ENCODE measurements around the gene GINS2. TPM values are rescaled to one million over a fixed set of nuclear protein-coding genes. Genes with fewer than 3 reads are reported as not detected.

GINS2 gene
- total and polyA plus RNA-seq, 2 donors (not counting 1 experiment from before 2014, with no cell fraction given): 1.8 to 5.5 TPM

DNA sequence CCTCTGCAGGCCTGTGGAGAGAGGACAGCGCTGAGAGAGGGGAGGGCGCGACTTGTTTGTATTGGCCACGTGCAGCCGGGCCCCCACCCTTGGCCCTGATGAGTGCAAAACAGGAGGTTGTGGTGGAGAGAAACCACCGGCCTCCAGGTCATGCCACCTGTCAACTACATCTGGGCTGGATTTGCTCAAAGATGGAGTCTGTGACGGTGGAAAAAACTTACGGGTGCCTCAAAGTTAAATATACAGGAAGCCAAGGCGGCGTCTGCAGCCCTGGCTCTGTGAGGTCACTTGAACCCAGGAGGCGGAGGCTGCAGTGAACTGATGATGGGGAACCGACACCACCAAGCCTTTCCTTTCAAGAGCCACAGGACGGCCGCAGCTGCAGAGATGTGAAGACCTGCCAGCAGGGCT lies 46.5 kb upstream of the GINS2 start:
- Histone ChIP-seq H3K4me2 (ENCODE audit: extremely low read depth, insufficient read depth, low read length) (no peak overlapping the region), H3K27me3 (ENCODE audit: control insufficient read depth, insufficient read depth, low read length) (no peaks in the 10 kb centered on the region), H3K36me3 (ENCODE audit: control insufficient read depth, insufficient read depth, low read length) (no peaks in the 10 kb centered on the region), H3K9ac (ENCODE audit: insufficient read depth, low read length) (no peak overlapping the region), H3K27ac (ENCODE audit: insufficient read depth, low read length) (no peak overlapping the region), H2AFZ (ENCODE audit: low read length) (no peak overlapping the region), H3K9me3 (ENCODE audit: control insufficient read depth, insufficient read depth, low read depth, low read length) (no peaks in the 10 kb centered on the region), H3K79me2 (ENCODE audit: control insufficient read depth, insufficient read depth, low read length) (no peaks in the 10 kb centered on the region), H4K20me1 (ENCODE audit: control insufficient read depth, extremely low read depth, insufficient read depth, low read length) (no peaks in the 10 kb centered on the region), H3K4me3 (replicated peaks in 1 of 4; ENCODE audit: control extremely low read depth in 1 of 4, insufficient read depth in 1 of 4, low read depth in 3 of 4, low read length in 4 of 4) (no peak overlapping the region), H3K4me1 (ENCODE audit: control insufficient read depth, extremely low read depth, insufficient read depth, low read length) (no peaks in the 10 kb centered on the region)
- DNase-seq (ENCODE audit: low read depth in 2 of 2): no peak
- no peak for TF ChIP-seq EZH2 (IDR thresholded peaks at IDR 0.05; ENCODE audit: low read length, missing control alignments)
- TF ChIP-seq, protein P1, sequence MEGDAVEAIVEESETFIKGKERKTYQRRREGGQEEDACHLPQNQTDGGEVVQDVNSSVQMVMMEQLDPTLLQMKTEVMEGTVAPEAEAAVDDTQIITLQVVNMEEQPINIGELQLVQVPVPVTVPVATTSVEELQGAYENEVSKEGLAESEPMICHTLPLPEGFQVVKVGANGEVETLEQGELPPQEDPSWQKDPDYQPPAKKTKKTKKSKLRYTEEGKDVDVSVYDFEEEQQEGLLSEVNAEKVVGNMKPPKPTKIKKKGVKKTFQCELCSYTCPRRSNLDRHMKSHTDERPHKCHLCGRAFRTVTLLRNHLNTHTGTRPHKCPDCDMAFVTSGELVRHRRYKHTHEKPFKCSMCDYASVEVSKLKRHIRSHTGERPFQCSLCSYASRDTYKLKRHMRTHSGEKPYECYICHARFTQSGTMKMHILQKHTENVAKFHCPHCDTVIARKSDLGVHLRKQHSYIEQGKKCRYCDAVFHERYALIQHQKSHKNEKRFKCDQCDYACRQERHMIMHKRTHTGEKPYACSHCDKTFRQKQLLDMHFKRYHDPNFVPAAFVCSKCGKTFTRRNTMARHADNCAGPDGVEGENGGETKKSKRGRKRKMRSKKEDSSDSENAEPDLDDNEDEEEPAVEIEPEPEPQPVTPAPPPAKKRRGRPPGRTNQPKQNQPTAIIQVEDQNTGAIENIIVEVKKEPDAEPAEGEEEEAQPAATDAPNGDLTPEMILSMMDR (conservative IDR thresholded peaks at IDR 0.05 in 1 of 2, IDR thresholded peaks at IDR 0.05 in 1 of 2; ENCODE audit: low read depth in 1 of 2, low read length in 2 of 2): no peak

GRCh38 chr16:85734311-85735017 lies 45.7 kb upstream of the GINS2 start:
- TF ChIP-seq EZH2 (IDR thresholded peaks at IDR 0.05; ENCODE audit: low read length, missing control alignments): no peak
- TF ChIP-seq, protein P1 (conservative IDR thresholded peaks at IDR 0.05 in 1 of 2, IDR thresholded peaks at IDR 0.05 in 1 of 2; ENCODE audit: low read depth in 1 of 2, low read length in 2 of 2): no peak
- no peak overlapping the region for H2AFZ ChIP-seq (ENCODE audit: low read length)
- H3K79me2 ChIP-seq (ENCODE audit: control insufficient read depth, insufficient read depth, low read length): no peaks in the 10 kb centered on the region
- H3K36me3 ChIP-seq (ENCODE audit: control insufficient read depth, insufficient read depth, low read length): no peaks in the 10 kb centered on the region
- no peaks in the 10 kb centered on the region for H3K4me1 ChIP-seq (ENCODE audit: control insufficient read depth, extremely low read depth, insufficient read depth, low read length)
- no peaks in the 10 kb centered on the region for H4K20me1 ChIP-seq (ENCODE audit: control insufficient read depth, extremely low read depth, insufficient read depth, low read length)
- H3K9ac ChIP-seq (ENCODE audit: insufficient read depth, low read length): no peak overlapping the region
- no peak overlapping the region for H3K4me2 ChIP-seq (ENCODE audit: extremely low read depth, insufficient read depth, low read length)
- no peak overlapping the region for H3K4me3 ChIP-seq (replicated peaks in 1 of 4; ENCODE audit: control extremely low read depth in 1 of 4, insufficient read depth in 1 of 4, low read depth in 3 of 4, low read length in 4 of 4)
- no peaks in the 10 kb centered on the region for H3K9me3 ChIP-seq (ENCODE audit: control insufficient read depth, insufficient read depth, low read depth, low read length)
- no peak for DNase-seq (ENCODE audit: low read depth in 2 of 2)
- H3K27ac ChIP-seq (ENCODE audit: insufficient read depth, low read length): no peak overlapping the region
- H3K27me3 ChIP-seq (ENCODE audit: control insufficient read depth, insufficient read depth, low read length): no peaks in the 10 kb centered on the region

DNA sequence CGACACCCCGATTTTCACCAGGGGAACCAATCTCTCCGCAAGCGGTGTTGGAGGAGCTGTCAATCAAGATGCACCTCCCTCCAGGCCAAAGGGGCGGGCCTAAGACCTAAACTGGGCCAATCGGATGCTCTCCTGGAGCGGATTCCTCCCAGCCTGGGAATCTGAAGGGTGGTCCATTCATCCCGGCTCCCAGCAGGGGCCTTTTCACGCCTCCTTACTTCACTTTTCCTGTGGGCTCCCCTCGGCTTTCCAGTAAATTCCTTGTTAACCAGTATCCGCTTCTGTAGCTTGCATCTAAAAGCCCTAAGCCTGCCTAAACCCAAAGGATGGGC lies 45.1 kb upstream of the GINS2 start:
- Histone ChIP-seq H3K36me3 (ENCODE audit: control insufficient read depth, insufficient read depth, low read length) (no peaks in the 10 kb centered on the region), H3K9ac (ENCODE audit: insufficient read depth, low read length) (no peak overlapping the region), H3K27me3 (ENCODE audit: control insufficient read depth, insufficient read depth, low read length) (no peaks in the 10 kb centered on the region), H3K79me2 (ENCODE audit: control insufficient read depth, insufficient read depth, low read length) (no peaks in the 10 kb centered on the region), H2AFZ (ENCODE audit: low read length) (no peak overlapping the region), H3K4me3 (replicated peaks in 1 of 4; ENCODE audit: control extremely low read depth in 1 of 4, insufficient read depth in 1 of 4, low read depth in 3 of 4, low read length in 4 of 4) (no peak overlapping the region), H3K4me1 (ENCODE audit: control insufficient read depth, extremely low read depth, insufficient read depth, low read length) (no peaks in the 10 kb centered on the region), H3K27ac (ENCODE audit: insufficient read depth, low read length) (no peak overlapping the region), H4K20me1 (ENCODE audit: control insufficient read depth, extremely low read depth, insufficient read depth, low read length) (no peaks in the 10 kb centered on the region), H3K4me2 (ENCODE audit: extremely low read depth, insufficient read depth, low read length) (no peak overlapping the region), H3K9me3 (ENCODE audit: control insufficient read depth, insufficient read depth, low read depth, low read length) (no peaks in the 10 kb centered on the region)
- DNase-seq (ENCODE audit: low read depth in 2 of 2): no peak
- TF ChIP-seq, protein P1 (conservative IDR thresholded peaks at IDR 0.05 in 1 of 2, IDR thresholded peaks at IDR 0.05 in 1 of 2; ENCODE audit: low read depth in 1 of 2, low read length in 2 of 2): no peak
- TF ChIP-seq EZH2 (IDR thresholded peaks at IDR 0.05; ENCODE audit: low read length, missing control alignments): no peak

Measured in fibroblast of lung (primary cell).